Vagina (tissue), 2 donors: Measurements from ENCODE around the gene PIP4K2A.

Source experiments
- POLR2A ChIP-seq, 2 donors: fragments of 450-650 bp; IDR thresholded peaks; one replicate each; pipeline ENCODE4 v1.6.1; 2017; ENCODE audit warnings: antibody characterized with exemption in 2 of 2, mild to moderate bottlenecking in 2 of 2, moderate library complexity in 2 of 2
- TF ChIP-seq, protein P1 (sequence below), 3 experiments: fragments of 450-650 bp in 2 of 3; fragments of 200-600 bp in 1 of 3; sonication (generic) in 1 of 3; IDR thresholded peaks; one replicate each; pipeline ENCODE4 v1.5.1; 2017 to 2019; ENCODE audit warnings: antibody characterized with exemption in 3 of 3, mild to moderate bottlenecking in 2 of 3, moderate library complexity in 2 of 3

DNA sequence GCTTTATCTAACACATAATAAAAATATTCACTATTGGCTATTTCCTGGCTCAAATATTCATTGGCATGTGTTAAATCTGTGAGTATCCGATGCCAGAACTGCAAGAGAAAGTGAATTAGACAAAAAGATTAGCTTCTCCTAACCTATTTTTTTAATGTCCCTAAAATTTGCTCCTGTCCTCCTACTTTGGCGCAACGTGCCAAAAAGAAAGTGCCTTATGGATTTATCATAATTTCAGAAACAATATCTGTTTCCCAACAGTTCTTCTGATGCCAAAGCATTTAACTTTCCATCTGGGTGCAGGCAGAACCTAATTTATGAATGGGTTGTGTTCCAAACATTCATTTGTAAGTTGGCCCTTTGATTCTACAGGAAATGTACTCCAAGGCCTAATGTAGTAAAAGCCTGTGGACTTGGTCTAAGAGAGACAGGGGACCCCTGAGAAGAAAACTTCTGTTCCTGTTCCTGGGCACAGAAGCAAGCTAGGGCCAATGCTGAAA lies 15.4 kb downstream of the PIP4K2A start:
- TF ChIP-seq, protein P1, sequence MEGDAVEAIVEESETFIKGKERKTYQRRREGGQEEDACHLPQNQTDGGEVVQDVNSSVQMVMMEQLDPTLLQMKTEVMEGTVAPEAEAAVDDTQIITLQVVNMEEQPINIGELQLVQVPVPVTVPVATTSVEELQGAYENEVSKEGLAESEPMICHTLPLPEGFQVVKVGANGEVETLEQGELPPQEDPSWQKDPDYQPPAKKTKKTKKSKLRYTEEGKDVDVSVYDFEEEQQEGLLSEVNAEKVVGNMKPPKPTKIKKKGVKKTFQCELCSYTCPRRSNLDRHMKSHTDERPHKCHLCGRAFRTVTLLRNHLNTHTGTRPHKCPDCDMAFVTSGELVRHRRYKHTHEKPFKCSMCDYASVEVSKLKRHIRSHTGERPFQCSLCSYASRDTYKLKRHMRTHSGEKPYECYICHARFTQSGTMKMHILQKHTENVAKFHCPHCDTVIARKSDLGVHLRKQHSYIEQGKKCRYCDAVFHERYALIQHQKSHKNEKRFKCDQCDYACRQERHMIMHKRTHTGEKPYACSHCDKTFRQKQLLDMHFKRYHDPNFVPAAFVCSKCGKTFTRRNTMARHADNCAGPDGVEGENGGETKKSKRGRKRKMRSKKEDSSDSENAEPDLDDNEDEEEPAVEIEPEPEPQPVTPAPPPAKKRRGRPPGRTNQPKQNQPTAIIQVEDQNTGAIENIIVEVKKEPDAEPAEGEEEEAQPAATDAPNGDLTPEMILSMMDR (IDR thresholded peaks at IDR 0.05), result no peak
- no peak for TF ChIP-seq POLR2A (IDR thresholded peaks at IDR 0.05)
